HepG2 (cell line): ENCODE data around the gene MLH1. TPM values are rescaled to one million over a fixed set of nuclear protein-coding genes. Genes with fewer than 3 reads are reported as not detected.

Experiments used
- AHR ChIP-seq: IDR thresholded peaks from 2 replicates; pipeline ENCODE4 v1.6.1; 2018; ENCODE audit warnings: missing genetic modification reagents, missing compliant biosample characterization
- ARID2 ChIP-seq: sonication (generic); formaldehyde crosslinking; IDR thresholded peaks from 2 replicates; pipeline ENCODE4 v1.8.1; 2022; ENCODE audit warnings: mild to moderate bottlenecking, missing genetic modification reagents, borderline replicate concordance
- CBX2 ChIP-seq, 2 experiments: fragments of 200-600 bp in 1 of 2; sonication (generic); formaldehyde crosslinking in 1 of 2; IDR thresholded peaks; 2 replicates each; pipeline versions ENCODE4 v1.7.0 to v1.8.1; 2018 to 2022; ENCODE audit warnings: low read depth in 2 of 2, low read length in 1 of 2, mild to moderate bottlenecking in 1 of 2, missing genetic modification reagents in 1 of 2
- DR1 ChIP-seq: sonication (generic); formaldehyde crosslinking; IDR thresholded peaks from 2 replicates; pipeline ENCODE4 v1.8.0; 2021; ENCODE audit warnings: mild to moderate bottlenecking, missing genetic modification reagents, inconsistent platforms
- ELK4 ChIP-seq: sonication (generic); formaldehyde crosslinking; IDR thresholded peaks from 2 replicates; pipeline ENCODE4 v1.9.0; 2021; ENCODE audit warnings: missing genetic modification reagents, borderline replicate concordance
- FLYWCH1 ChIP-seq: sonication (generic); formaldehyde crosslinking; IDR thresholded peaks from 2 replicates; pipeline ENCODE4 v1.8.1; 2023; ENCODE audit warnings: mild to moderate bottlenecking, missing genetic modification reagents
- KDM6A ChIP-seq: IDR thresholded peaks from 2 replicates; pipeline ENCODE4 v1.6.1; 2016; ENCODE audit warnings: low read depth
- MXD1 ChIP-seq: sonication (generic); formaldehyde crosslinking; IDR thresholded peaks from 2 replicates; pipeline ENCODE4 v1.4.0; 2020; ENCODE audit warnings: mild to moderate bottlenecking, missing genetic modification reagents
- PAWR ChIP-seq: sonication (generic); formaldehyde crosslinking; IDR thresholded peaks from 2 replicates; pipeline ENCODE4 v1.4.0; 2020; ENCODE audit warnings: missing genetic modification reagents, mild to moderate bottlenecking, borderline replicate concordance
- PHF20 ChIP-seq: sonication (generic); formaldehyde crosslinking; IDR thresholded peaks from 2 replicates; pipeline ENCODE4 v1.5.0; 2020; ENCODE audit warnings: mild to moderate bottlenecking, missing genetic modification reagents
- RBM22 ChIP-seq: fragments of 200-400 bp; formaldehyde crosslinking; optimal IDR thresholded peaks from 2 replicates; pipeline ENCODE3; 2017; ENCODE audit warnings: mild to moderate bottlenecking, low read length, moderate library complexity
- ZFX ChIP-seq: sonication (generic); formaldehyde crosslinking; IDR thresholded peaks from 2 replicates; pipeline ENCODE4 v1.4.0; 2020; ENCODE audit warnings: mild to moderate bottlenecking, low read depth, missing genetic modification reagents, moderate library complexity
- ZFYVE20 ChIP-seq: sonication (generic); formaldehyde crosslinking; IDR thresholded peaks from 2 replicates; pipeline ENCODE4 v1.8.0; 2023; ENCODE audit warnings: low read depth, mild to moderate bottlenecking, moderate library complexity, missing genetic modification reagents, borderline replicate concordance
- ZNF143 ChIP-seq: sonication (generic); formaldehyde crosslinking; IDR thresholded peaks from 2 replicates; pipeline ENCODE4 v1.4.0; 2020; ENCODE audit warnings: missing genetic modification reagents
- ZNF441 ChIP-seq: sonication (generic); formaldehyde crosslinking; IDR thresholded peaks from 2 replicates; pipeline ENCODE4 v1.7.0; 2021; ENCODE audit warnings: missing genetic modification reagents, borderline replicate concordance
- ZNF670 ChIP-seq: sonication (generic); formaldehyde crosslinking; IDR thresholded peaks from 2 replicates; pipeline ENCODE4 v1.8.0; 2022; ENCODE audit warnings: mild to moderate bottlenecking, missing genetic modification reagents, borderline replicate concordance
- ZNF768 ChIP-seq: sonication (generic); formaldehyde crosslinking; IDR thresholded peaks from 2 replicates; pipeline ENCODE4 v1.4.0; 2020; ENCODE audit warnings: missing genetic modification reagents
- polyA plus RNA-seq, 8 experiments: library from polyadenylated mRNA; depleted of rRNA in 3 of 8; stranded (reverse) in 7 of 8; unstranded in 1 of 8; fragments of >200 nt; fragmentation: Illumina TruSeq in 4 of 8; extraction: Trizol in 4 of 8; gene quantifications; 2 replicates each; pipeline versions ENCODE4 v1.2.1 to v1.2.3, GENCODE V29; 2011 to 2016; ENCODE audit warnings: low read depth in 4 of 8, missing spikeins in 1 of 8, mixed read lengths in 1 of 8; ENCODE audit not compliant: insufficient read depth in 1 of 8
- total RNA-seq, 5 experiments: library from RNA; depleted of rRNA; stranded (reverse); fragments of >200 nt; fragmentation: Illumina TruSeq; extraction: Trizol; gene quantifications; 2 replicates each; pipeline ENCODE4 v1.2.3, GENCODE V29; 2016; ENCODE audit warnings: low read depth in 1 of 5
- TF ChIP-seq, protein P1 (sequence below): sonication (generic); formaldehyde crosslinking; IDR thresholded peaks from 2 replicates; pipeline ENCODE4 v1.8.0; 2022; ENCODE audit warnings: missing genetic modification reagents, mild to moderate bottlenecking, moderate library complexity, borderline replicate concordance
- TF ChIP-seq, protein P2 (sequence below): sonication (generic); formaldehyde crosslinking; IDR thresholded peaks from 2 replicates; pipeline ENCODE4 v1.4.0; 2020; ENCODE audit warnings: missing genetic modification reagents
- TF ChIP-seq, protein P3 (sequence below): sonication (generic); formaldehyde crosslinking; IDR thresholded peaks from 2 replicates; pipeline ENCODE4; 2020; ENCODE audit warnings: missing genetic modification reagents, mild to moderate bottlenecking, borderline replicate concordance

MLH1 gene
- total and polyA plus RNA-seq, 2 of the 13 experiments (the other 11 are each of a cell fraction or from before 2014, with no cell fraction given): 29.5 to 70.8 TPM

- TF ChIP-seq, protein P1, sequence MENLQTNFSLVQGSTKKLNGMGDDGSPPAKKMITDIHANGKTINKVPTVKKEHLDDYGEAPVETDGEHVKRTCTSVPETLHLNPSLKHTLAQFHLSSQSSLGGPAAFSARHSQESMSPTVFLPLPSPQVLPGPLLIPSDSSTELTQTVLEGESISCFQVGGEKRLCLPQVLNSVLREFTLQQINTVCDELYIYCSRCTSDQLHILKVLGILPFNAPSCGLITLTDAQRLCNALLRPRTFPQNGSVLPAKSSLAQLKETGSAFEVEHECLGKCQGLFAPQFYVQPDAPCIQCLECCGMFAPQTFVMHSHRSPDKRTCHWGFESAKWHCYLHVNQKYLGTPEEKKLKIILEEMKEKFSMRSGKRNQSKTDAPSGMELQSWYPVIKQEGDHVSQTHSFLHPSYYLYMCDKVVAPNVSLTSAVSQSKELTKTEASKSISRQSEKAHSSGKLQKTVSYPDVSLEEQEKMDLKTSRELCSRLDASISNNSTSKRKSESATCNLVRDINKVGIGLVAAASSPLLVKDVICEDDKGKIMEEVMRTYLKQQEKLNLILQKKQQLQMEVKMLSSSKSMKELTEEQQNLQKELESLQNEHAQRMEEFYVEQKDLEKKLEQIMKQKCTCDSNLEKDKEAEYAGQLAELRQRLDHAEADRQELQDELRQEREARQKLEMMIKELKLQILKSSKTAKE (CRISPR knock-in tag): no peak
- TF ChIP-seq, protein P2, sequence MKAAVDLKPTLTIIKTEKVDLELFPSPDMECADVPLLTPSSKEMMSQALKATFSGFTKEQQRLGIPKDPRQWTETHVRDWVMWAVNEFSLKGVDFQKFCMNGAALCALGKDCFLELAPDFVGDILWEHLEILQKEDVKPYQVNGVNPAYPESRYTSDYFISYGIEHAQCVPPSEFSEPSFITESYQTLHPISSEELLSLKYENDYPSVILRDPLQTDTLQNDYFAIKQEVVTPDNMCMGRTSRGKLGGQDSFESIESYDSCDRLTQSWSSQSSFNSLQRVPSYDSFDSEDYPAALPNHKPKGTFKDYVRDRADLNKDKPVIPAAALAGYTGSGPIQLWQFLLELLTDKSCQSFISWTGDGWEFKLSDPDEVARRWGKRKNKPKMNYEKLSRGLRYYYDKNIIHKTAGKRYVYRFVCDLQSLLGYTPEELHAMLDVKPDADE (CRISPR knock-in tag): no peak
- TF ChIP-seq KDM6A (no peak), ZNF143 (peak; percentile 39; the same call in 1 of the 2 replicates), PAWR (CRISPR knock-in tag) (no peak), ZNF670 (CRISPR knock-in tag) (peak; percentile 63; the same call in 1 of the 2 replicates), CBX2 (IDR thresholded peaks at IDR 0.05; ENCODE audit: low read depth, low read length) (no peak), CBX2 (CRISPR knock-in tag; IDR thresholded peaks at IDR 0.05; ENCODE audit: low read depth) (no peak), AHR (CRISPR knock-in tag) (no peak; the same call in 1 of the 2 replicates), ZNF441 (CRISPR knock-in tag) (no peak), FLYWCH1 (no peak), DR1 (CRISPR knock-in tag) (no peak), RBM22 (no peak), ARID2 (CRISPR knock-in tag) (no peak; the same call in 1 of the 2 replicates), ZFX (CRISPR knock-in tag) (peak; percentile 57), ELK4 (CRISPR knock-in tag) (no peak), MXD1 (CRISPR knock-in tag) (peak; percentile 87), ZFYVE20 (CRISPR knock-in tag) (no peak), ZNF768 (CRISPR knock-in tag) (no peak), PHF20 (CRISPR knock-in tag) (peak; percentile 85)
- TF ChIP-seq, protein P3, sequence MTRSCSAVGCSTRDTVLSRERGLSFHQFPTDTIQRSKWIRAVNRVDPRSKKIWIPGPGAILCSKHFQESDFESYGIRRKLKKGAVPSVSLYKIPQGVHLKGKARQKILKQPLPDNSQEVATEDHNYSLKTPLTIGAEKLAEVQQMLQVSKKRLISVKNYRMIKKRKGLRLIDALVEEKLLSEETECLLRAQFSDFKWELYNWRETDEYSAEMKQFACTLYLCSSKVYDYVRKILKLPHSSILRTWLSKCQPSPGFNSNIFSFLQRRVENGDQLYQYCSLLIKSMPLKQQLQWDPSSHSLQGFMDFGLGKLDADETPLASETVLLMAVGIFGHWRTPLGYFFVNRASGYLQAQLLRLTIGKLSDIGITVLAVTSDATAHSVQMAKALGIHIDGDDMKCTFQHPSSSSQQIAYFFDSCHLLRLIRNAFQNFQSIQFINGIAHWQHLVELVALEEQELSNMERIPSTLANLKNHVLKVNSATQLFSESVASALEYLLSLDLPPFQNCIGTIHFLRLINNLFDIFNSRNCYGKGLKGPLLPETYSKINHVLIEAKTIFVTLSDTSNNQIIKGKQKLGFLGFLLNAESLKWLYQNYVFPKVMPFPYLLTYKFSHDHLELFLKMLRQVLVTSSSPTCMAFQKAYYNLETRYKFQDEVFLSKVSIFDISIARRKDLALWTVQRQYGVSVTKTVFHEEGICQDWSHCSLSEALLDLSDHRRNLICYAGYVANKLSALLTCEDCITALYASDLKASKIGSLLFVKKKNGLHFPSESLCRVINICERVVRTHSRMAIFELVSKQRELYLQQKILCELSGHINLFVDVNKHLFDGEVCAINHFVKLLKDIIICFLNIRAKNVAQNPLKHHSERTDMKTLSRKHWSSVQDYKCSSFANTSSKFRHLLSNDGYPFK (CRISPR knock-in tag): peak; percentile 100
Measured at GRCh38 chr3:36993326-36994283, at the start of gene MLH1 (continued).
